Gastrocnemius medialis (tissue), 4 donors: Measurements from ENCODE around the gene HAL.

Source experiments
- POLR2A ChIP-seq, 2 donors: fragments of 450-650 bp; IDR thresholded peaks; one replicate each; pipeline ENCODE4 v1.6.1; 2017; ENCODE audit warnings: antibody characterized with exemption in 2 of 2, mild to moderate bottlenecking in 2 of 2, moderate library complexity in 2 of 2
- TF ChIP-seq, protein P1 (sequence below), 5 experiments: fragments of 450-650 bp in 3 of 5; fragments of 200-600 bp in 2 of 5; sonication (generic) in 2 of 5; IDR thresholded peaks in 4 of 5; conservative IDR thresholded peaks in 1 of 5; 1 replicate in 4 of 5; 2 replicates in 1 of 5; pipeline ENCODE4 v1.5.1; 2016 to 2019; ENCODE audit warnings: antibody characterized with exemption in 5 of 5, mild to moderate bottlenecking in 3 of 5, moderate library complexity in 3 of 5

- TF ChIP-seq, protein P1, sequence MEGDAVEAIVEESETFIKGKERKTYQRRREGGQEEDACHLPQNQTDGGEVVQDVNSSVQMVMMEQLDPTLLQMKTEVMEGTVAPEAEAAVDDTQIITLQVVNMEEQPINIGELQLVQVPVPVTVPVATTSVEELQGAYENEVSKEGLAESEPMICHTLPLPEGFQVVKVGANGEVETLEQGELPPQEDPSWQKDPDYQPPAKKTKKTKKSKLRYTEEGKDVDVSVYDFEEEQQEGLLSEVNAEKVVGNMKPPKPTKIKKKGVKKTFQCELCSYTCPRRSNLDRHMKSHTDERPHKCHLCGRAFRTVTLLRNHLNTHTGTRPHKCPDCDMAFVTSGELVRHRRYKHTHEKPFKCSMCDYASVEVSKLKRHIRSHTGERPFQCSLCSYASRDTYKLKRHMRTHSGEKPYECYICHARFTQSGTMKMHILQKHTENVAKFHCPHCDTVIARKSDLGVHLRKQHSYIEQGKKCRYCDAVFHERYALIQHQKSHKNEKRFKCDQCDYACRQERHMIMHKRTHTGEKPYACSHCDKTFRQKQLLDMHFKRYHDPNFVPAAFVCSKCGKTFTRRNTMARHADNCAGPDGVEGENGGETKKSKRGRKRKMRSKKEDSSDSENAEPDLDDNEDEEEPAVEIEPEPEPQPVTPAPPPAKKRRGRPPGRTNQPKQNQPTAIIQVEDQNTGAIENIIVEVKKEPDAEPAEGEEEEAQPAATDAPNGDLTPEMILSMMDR (IDR thresholded peaks at IDR 0.05 in 4 of 5, conservative IDR thresholded peaks at IDR 0.05 in 1 of 5) = no peak
- TF ChIP-seq POLR2A (IDR thresholded peaks at IDR 0.05) = no peak
Measured at GRCh38 chr12:95999484-95999883, 3.3 kb upstream of the HAL start.
